Endothelial cell of umbilical vein (primary cell): ENCODE measurements around the gene CASP3. TPM values are rescaled to one million over a fixed set of nuclear protein-coding genes. Genes with fewer than 3 reads are reported as not detected.

Experiments
- BruUV-seq: library from RNA; stranded (reverse); fragments of 400-500 nt; replicated peaks from 2 replicates; lab custom pipeline; 2021; lab: Mats Ljungman, UMichigan
- CTCF ChIA-PET: fragments of 300-600, 350-600 bp; sonication (Branson Sonifier 250); formaldehyde crosslinking; loops from one replicate; lab custom pipeline; 2021; ENCODE audit warnings: antibody characterized with exemption, inconsistent platforms; lab: Charles Lee
- POLR2A ChIA-PET: fragments of 300-600, 350-600 bp; sonication (Branson Sonifier 250); formaldehyde crosslinking; loops from one replicate; lab custom pipeline; 2021; ENCODE audit warnings: antibody characterized with exemption, inconsistent platforms; lab: Charles Lee
- DNase-seq: peaks from one replicate; pipeline ENCODE4 v3.0.0-alpha.2; 2011; ENCODE audit warnings: low read depth, low spot score
- FAIRE-seq: peaks from 2 replicates; lab custom pipeline; 2011; peaks lifted over from hg19 to GRCh38; lab: Jason Lieb, UNC
- H2AFZ ChIP-seq: 2 replicates; pipeline ENCODE4 v1.6.0; 2012; ENCODE audit warnings: low read depth, low read length, control low read depth, inconsistent platforms
- H3K27ac ChIP-seq: 2 replicates; pipeline ENCODE4 v1.5.1; 2011; ENCODE audit warnings: low read depth, mild to moderate bottlenecking, control low read depth, low read length, moderate library complexity; ENCODE audit not compliant: insufficient read depth
- H3K27me3 ChIP-seq, 2 experiments: 2 replicates each; pipeline versions ENCODE4 v1.6.0 to v1.6.1; 2011; ENCODE audit warnings: low read length in 2 of 2, mixed read lengths in 1 of 2; ENCODE audit not compliant: control insufficient read depth in 2 of 2, insufficient read depth in 2 of 2
- H3K36me3 ChIP-seq, 2 experiments: 2 replicates in 1 of 2; 3 replicates in 1 of 2; pipeline ENCODE4 v1.5.1; 2011; ENCODE audit warnings: low read length in 2 of 2, mild to moderate bottlenecking in 1 of 2, moderate library complexity in 1 of 2; ENCODE audit not compliant: control insufficient read depth in 2 of 2, insufficient read depth in 2 of 2; ENCODE audit errors: extremely low read depth in 1 of 2
- H3K4me1 ChIP-seq: 3 replicates; pipeline ENCODE4 v1.5.1; 2011; ENCODE audit warnings: mild to moderate bottlenecking, low read length; ENCODE audit not compliant: control insufficient read depth, insufficient read depth; ENCODE audit errors: extremely low read depth
- H3K4me2 ChIP-seq: 2 replicates; pipeline ENCODE4 v1.6.1; 2011; ENCODE audit warnings: low read length, control low read depth, mixed read lengths; ENCODE audit not compliant: insufficient read depth
- H3K4me3 ChIP-seq, 3 experiments: fragments of 200-600 bp in 1 of 3; sonication (generic), shearing (Covaris generic) in 1 of 3; replicated peaks in 1 of 3; 2 replicates each; pipeline ENCODE4 v1.5.1; 2011 to 2016; ENCODE audit warnings: control low read depth in 3 of 3, low read length in 3 of 3, mild to moderate bottlenecking in 2 of 3, inconsistent platforms in 1 of 3, low read depth in 1 of 3, moderate library complexity in 1 of 3; ENCODE audit not compliant: insufficient read depth in 1 of 3
- H3K79me2 ChIP-seq: 2 replicates; pipeline ENCODE4 v1.6.0; 2012; ENCODE audit warnings: low read length, inconsistent platforms; ENCODE audit not compliant: control insufficient read depth, insufficient read depth
- H3K9ac ChIP-seq: replicated peaks from 2 replicates; pipeline ENCODE3; 2011; ENCODE audit warnings: low read length, control low read depth; ENCODE audit not compliant: insufficient read depth; ENCODE audit errors: extremely low read depth
- H3K9me1 ChIP-seq: replicated peaks from 3 replicates; pipeline ENCODE4 v1.6.0; 2011; ENCODE audit warnings: mild to moderate bottlenecking, low read length; ENCODE audit not compliant: control insufficient read depth, insufficient read depth; ENCODE audit errors: extremely low read depth
- H3K9me3 ChIP-seq: replicated peaks from 2 replicates; pipeline ENCODE4 v1.5.1; 2012; ENCODE audit warnings: low read length, inconsistent platforms; ENCODE audit not compliant: control insufficient read depth, insufficient read depth
- H4K20me1 ChIP-seq: replicated peaks from 2 replicates; pipeline ENCODE3; 2011; ENCODE audit warnings: mild to moderate bottlenecking, low read length; ENCODE audit not compliant: control insufficient read depth, insufficient read depth; ENCODE audit errors: extremely low read depth
- EZH2 ChIP-seq: IDR thresholded peaks from 2 replicates; pipeline ENCODE4 v1.6.1; 2012; ENCODE audit warnings: borderline replicate concordance, low read depth, mild to moderate bottlenecking, moderate library complexity, low read length, inconsistent platforms; ENCODE audit not compliant: severe bottlenecking
- FOS ChIP-seq: IDR thresholded peaks from 2 replicates; pipeline ENCODE4 v1.6.1; 2011; ENCODE audit warnings: mild to moderate bottlenecking, low read length, moderate library complexity, borderline replicate concordance; ENCODE audit not compliant: insufficient read depth
- GATA2 ChIP-seq: IDR thresholded peaks from 2 replicates; pipeline ENCODE4 v1.7.0; 2011; ENCODE audit warnings: low read depth, mild to moderate bottlenecking, moderate library complexity, mixed read lengths, low read length; ENCODE audit not compliant: insufficient read length, insufficient read depth
- JUN ChIP-seq: IDR thresholded peaks from 2 replicates; pipeline ENCODE4 v1.6.1; 2011; ENCODE audit warnings: borderline replicate concordance, low read depth; ENCODE audit not compliant: insufficient read length, insufficient read depth
- MYC ChIP-seq: IDR thresholded peaks from one replicate; pipeline ENCODE4 v1.6.1; 2011; ENCODE audit warnings: mild to moderate bottlenecking, low read depth, low read length
- POLR2A ChIP-seq: IDR thresholded peaks from 2 replicates; pipeline ENCODE4 v1.6.1; 2012; ENCODE audit warnings: low read depth, mild to moderate bottlenecking, control low read depth, low read length
- POLR2AphosphoS5 ChIP-seq: IDR thresholded peaks from 2 replicates; pipeline ENCODE4 v1.6.1; 2012; ENCODE audit warnings: low read depth, mild to moderate bottlenecking, control low read depth, low read length, moderate library complexity; ENCODE audit not compliant: insufficient read depth
- dilution Hi-C: fragments of 300-500 bp; cut with MboI; formaldehyde crosslinking; loops from one replicate; pipeline ENCODE4 v1.15.0; 2019; ENCODE audit warnings: low sequenced_read_pairs; ENCODE audit not compliant: extremely low pct_ligation_motif_present
- intact Hi-C: fragments of 100-400 bp; cut with micrococcal nuclease; formaldehyde crosslinking; loops from one replicate; pipeline ENCODE4 v1.10.0; 2022
- polyA plus RNA-seq, 4 experiments: library from polyadenylated mRNA; depleted of rRNA in 3 of 4; stranded (reverse) in 3 of 4; unstranded in 1 of 4; fragments of >200 nt; gene quantifications; 2 replicates each; pipeline versions ENCODE4 v1.2.1 to v1.2.3, GENCODE V29; 2011 to 2012; ENCODE audit warnings: missing spikeins in 1 of 4
- total RNA-seq: library from RNA; stranded (reverse); gene quantifications from 2 replicates; pipeline ENCODE4 v1.2.3, GENCODE V29; 2021
- TF ChIP-seq, protein P1 (sequence below): IDR thresholded peaks from 2 replicates; pipeline ENCODE4 v1.6.1; 2011; ENCODE audit not compliant: insufficient read depth, insufficient read length

The CASP3 gene
- total and polyA plus RNA-seq, 2 donors (not counting 3 experiments of a cell fraction or from before 2014, with no cell fraction given), result 26.0 to 54.5 TPM

DNA sequence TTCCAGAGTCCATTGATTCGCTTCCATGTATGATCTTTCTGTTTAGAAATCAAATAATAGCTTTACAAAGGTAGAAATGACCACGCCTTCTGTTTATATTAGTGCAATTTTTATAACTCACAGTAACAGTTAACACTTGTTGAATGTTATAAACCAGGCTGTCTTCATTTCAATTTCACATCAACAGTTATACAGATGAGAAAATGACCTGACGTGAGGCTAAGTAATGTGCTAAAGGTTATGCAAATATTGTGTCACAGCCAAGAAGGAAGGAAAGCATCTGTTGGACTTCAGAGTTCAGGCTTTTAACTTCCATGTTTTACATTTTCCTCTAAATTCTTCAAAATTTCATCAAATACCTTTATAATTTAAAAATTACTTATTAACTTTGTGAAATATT, 13.9 kb downstream of the CASP3 start:
- H3K36me3 ChIP-seq, result peaks cover 22 to 27% of the 10 kb centered on the region in 2 experiments
- no peak overlapping the region for H3K4me3 ChIP-seq
- H3K79me2 ChIP-seq, result peaks cover 56% of the 10 kb centered on the region
- dilution Hi-C loops (no loop called here), intact Hi-C loops (no loop called here)
- no peaks in the 10 kb centered on the region for H3K27me3 ChIP-seq
- BruUV-seq, result no TSS peak
- DNase-seq, result no peak
- POLR2A ChIA-PET, result no interaction called here
- no peaks in the 10 kb centered on the region for H3K9me3 ChIP-seq
- no peak overlapping the region for H3K27ac ChIP-seq
- no peak overlapping the region for H3K4me2 ChIP-seq
- TF ChIP-seq POLR2AphosphoS5 (no peak), MYC (no peak), JUN (no peak), FOS (no peak)
- H3K9me1 ChIP-seq, result no peaks in the 10 kb centered on the region
- no peak overlapping the region for H2AFZ ChIP-seq
- CTCF ChIA-PET, result interaction anchor here (1.2 kb wide), 2 partner anchors 60 to 371 kb away, joined by 3 to 5 read pairs; no protein-coding TSS in a partner anchor
- no peak overlapping the region for H3K9ac ChIP-seq
- FAIRE-seq, result no peak
- H3K4me1 ChIP-seq, result no peaks in the 10 kb centered on the region
- no peaks in the 10 kb centered on the region for H4K20me1 ChIP-seq

DNA sequence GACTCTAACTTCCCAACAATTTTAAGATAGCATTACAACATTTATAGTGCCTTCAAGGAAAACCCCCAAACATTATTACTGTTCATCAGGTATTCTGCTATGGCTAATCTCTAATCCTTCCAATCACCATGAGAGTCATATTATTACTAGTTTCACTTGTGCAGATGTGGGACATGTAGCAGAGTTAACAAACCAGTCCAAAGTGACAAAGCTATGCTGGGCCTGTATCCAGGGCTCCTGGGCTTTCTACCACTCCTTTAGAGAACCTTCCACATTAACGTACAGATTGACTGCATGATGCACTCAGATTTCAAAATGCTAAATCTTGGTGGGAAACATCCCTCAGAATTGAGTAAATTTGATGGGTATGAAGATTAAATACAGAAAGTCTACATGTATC, 16.4 kb downstream of the CASP3 start:
- no peak overlapping the region for H2AFZ ChIP-seq
- no peaks in the 10 kb centered on the region for H3K9me3 ChIP-seq
- TF ChIP-seq MYC, result no peak
- TF ChIP-seq FOS, result no peak
- TF ChIP-seq EZH2, result no peak
- no peak for TF ChIP-seq GATA2
- TF ChIP-seq, protein P1, sequence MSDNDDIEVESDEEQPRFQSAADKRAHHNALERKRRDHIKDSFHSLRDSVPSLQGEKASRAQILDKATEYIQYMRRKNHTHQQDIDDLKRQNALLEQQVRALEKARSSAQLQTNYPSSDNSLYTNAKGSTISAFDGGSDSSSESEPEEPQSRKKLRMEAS, result no peak
- TF ChIP-seq POLR2A, result no peak
- peaks cover 32% of the 10 kb centered on the region for H3K79me2 ChIP-seq
- H3K27ac ChIP-seq, result no peak overlapping the region
- H3K9me1 ChIP-seq, result no peaks in the 10 kb centered on the region
- DNase-seq (no peak), FAIRE-seq (no peak)
- peaks cover 17 to 44% of the 10 kb centered on the region in 2 experiments for H3K36me3 ChIP-seq
- no peaks in the 10 kb centered on the region for H4K20me1 ChIP-seq
- no peak overlapping the region for H3K4me2 ChIP-seq
- intact Hi-C loops, result no loop called here
- BruUV-seq, result no TSS peak
- no peak overlapping the region for H3K4me3 ChIP-seq
- dilution Hi-C loops, result no loop called here
- ChIA-PET CTCF (interaction anchor here (1.0 to 1.6 kb wide), 3 partner anchors 16 to 369 kb away, joined by 3 to 10 read pairs (median 4); partner anchors contain the start of genes CASP3 and PRIMPOL), POLR2A (interaction anchor here (0.6 kb wide), 1 partner anchor 145 kb away, joined by 4 read pairs; no protein-coding TSS in a partner anchor)
- H3K27me3 ChIP-seq, result no peaks in the 10 kb centered on the region
- H3K4me1 ChIP-seq, result no peaks in the 10 kb centered on the region
- no peak overlapping the region for H3K9ac ChIP-seq
